ENCODE data around the gene SH3D19.
"Not testable (repeated sequence)": the region's sequence is repeated elsewhere in the genome, so short reads cannot be mapped to it uniquely, and the experiment has no call there.

Gene SH3D19

DNA sequence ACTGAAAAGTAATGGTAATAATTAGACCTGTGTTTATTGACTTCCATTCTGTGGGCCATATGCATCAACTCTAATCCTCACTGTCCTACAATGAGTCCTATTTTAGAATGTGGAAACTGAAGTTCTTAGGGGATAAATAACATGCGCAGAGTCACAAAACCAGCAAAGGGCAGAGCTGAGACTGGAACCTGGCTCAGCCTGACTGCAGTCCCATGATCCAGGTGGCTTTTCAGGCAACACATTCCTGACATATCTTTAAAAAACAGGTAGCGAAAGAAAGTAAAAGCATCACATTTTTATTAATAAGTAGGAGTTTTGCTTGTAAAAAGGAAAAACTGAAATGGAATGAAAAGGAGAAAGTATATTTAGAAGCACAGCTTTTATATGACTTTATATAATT is 83.1 kb downstream of the SH3D19 start:
- H3K4me1 ChIP-seq (ENCODE audit: insufficient read depth, low read length): no peaks in the 10 kb centered on the region
- H4K20me1 ChIP-seq (ENCODE audit: insufficient read depth, low read length): no peaks in the 10 kb centered on the region
- H3K27ac ChIP-seq (ENCODE audit: low read length): no peak overlapping the region
- no peak overlapping the region for H3K4me3 ChIP-seq (ENCODE audit: low read depth in 1 of 2, low read length in 2 of 2)
- no peaks in the 10 kb centered on the region for H3K9me3 ChIP-seq (ENCODE audit: insufficient read depth, low read length, severe bottlenecking)
- no peaks in the 10 kb centered on the region for H3K36me3 ChIP-seq (ENCODE audit: insufficient read depth, low read length)
- no peaks in the 10 kb centered on the region for H3K79me2 ChIP-seq (ENCODE audit: insufficient read depth, low read length)
- no peaks in the 10 kb centered on the region for H3K27me3 ChIP-seq (ENCODE audit: insufficient read depth, low read length, poor library complexity)
- TF ChIP-seq, protein P1, sequence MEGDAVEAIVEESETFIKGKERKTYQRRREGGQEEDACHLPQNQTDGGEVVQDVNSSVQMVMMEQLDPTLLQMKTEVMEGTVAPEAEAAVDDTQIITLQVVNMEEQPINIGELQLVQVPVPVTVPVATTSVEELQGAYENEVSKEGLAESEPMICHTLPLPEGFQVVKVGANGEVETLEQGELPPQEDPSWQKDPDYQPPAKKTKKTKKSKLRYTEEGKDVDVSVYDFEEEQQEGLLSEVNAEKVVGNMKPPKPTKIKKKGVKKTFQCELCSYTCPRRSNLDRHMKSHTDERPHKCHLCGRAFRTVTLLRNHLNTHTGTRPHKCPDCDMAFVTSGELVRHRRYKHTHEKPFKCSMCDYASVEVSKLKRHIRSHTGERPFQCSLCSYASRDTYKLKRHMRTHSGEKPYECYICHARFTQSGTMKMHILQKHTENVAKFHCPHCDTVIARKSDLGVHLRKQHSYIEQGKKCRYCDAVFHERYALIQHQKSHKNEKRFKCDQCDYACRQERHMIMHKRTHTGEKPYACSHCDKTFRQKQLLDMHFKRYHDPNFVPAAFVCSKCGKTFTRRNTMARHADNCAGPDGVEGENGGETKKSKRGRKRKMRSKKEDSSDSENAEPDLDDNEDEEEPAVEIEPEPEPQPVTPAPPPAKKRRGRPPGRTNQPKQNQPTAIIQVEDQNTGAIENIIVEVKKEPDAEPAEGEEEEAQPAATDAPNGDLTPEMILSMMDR (IDR thresholded peaks at IDR 0.05; ENCODE audit: borderline replicate concordance, extremely low read depth, low read length, poor library complexity, severe bottlenecking): no peak
- TF ChIP-seq EZH2 (IDR thresholded peaks at IDR 0.05; ENCODE audit: borderline replicate concordance, low read depth, low read length, severe bottlenecking): no peak
- no peak for DNase-seq
- no peak overlapping the region for H2AFZ ChIP-seq (ENCODE audit: low read depth, low read length)
- H3K9ac ChIP-seq (ENCODE audit: low read depth, low read length): no peak overlapping the region
- no peak for ATAC-seq (ENCODE audit: insufficient read depth, low read depth)
- H3K4me2 ChIP-seq (ENCODE audit: insufficient read depth, low read length): no peak overlapping the region

DNA sequence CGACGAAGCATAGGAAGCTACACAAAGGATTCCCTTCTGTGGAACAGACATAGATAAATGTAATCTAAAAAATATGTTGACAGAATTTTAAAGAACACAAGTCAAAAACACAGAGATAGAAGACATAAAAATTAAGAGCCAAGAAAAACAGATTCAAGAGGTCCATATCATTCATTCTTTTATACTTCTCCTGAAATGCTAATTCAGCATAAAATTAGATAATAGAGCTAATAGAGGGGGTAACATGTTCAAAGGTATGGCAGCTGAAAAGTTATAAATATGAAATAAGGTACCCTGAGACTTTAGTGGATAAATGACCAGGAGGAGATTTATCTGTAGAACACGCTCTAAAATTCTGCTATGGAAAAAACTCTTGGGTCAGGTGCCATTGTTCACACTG is 85.8 kb downstream of the SH3D19 start:
- H3K79me2 ChIP-seq (ENCODE audit: insufficient read depth, low read length): no peaks in the 10 kb centered on the region
- DNase-seq (no peak), ATAC-seq (ENCODE audit: insufficient read depth, low read depth) (no peak)
- H3K27me3 ChIP-seq (ENCODE audit: insufficient read depth, low read length, poor library complexity): no peaks in the 10 kb centered on the region
- H3K4me3 ChIP-seq (ENCODE audit: low read depth in 1 of 2, low read length in 2 of 2): no peak overlapping the region
- no peak overlapping the region for H3K4me2 ChIP-seq (ENCODE audit: insufficient read depth, low read length)
- H3K9ac ChIP-seq (ENCODE audit: low read depth, low read length): no peak overlapping the region
- H3K4me1 ChIP-seq (ENCODE audit: insufficient read depth, low read length): no peaks in the 10 kb centered on the region
- no peaks in the 10 kb centered on the region for H3K36me3 ChIP-seq (ENCODE audit: insufficient read depth, low read length)
- no peak overlapping the region for H2AFZ ChIP-seq (ENCODE audit: low read depth, low read length)
- no peaks in the 10 kb centered on the region for H3K9me3 ChIP-seq (ENCODE audit: insufficient read depth, low read length, severe bottlenecking)
- no peaks in the 10 kb centered on the region for H4K20me1 ChIP-seq (ENCODE audit: insufficient read depth, low read length)
- H3K27ac ChIP-seq (ENCODE audit: low read length): no peak overlapping the region
- TF ChIP-seq EZH2 (IDR thresholded peaks at IDR 0.05; ENCODE audit: borderline replicate concordance, low read depth, low read length, severe bottlenecking): no peak
- TF ChIP-seq, protein P1 (IDR thresholded peaks at IDR 0.05; ENCODE audit: borderline replicate concordance, extremely low read depth, low read length, poor library complexity, severe bottlenecking): no peak

DNA sequence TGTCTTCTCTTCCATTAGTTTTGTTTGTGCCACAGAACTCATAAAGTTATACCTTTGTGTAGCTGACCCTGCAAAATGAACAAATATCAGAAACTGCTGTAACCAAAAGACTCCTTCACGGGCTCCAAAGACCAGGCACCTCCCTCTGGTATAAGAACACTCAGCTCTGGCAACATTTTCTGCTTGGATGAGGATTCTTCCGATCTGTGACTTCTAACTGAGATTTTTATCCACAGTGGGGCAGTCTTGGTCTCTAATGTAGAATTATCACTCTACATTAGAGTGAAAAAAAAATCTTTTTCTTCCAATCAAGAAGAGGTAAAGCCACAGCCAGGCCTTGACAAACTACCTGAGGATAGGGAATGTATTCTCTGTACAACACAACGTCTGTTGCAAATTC is 86.9 kb downstream of the SH3D19 start:
- no peaks in the 10 kb centered on the region for H3K27me3 ChIP-seq (ENCODE audit: insufficient read depth, low read length, poor library complexity)
- DNase-seq: no peak
- no peak for ATAC-seq (ENCODE audit: insufficient read depth, low read depth)
- H2AFZ ChIP-seq (ENCODE audit: low read depth, low read length): no peak overlapping the region
- H3K36me3 ChIP-seq (ENCODE audit: insufficient read depth, low read length): no peaks in the 10 kb centered on the region
- no peak overlapping the region for H3K27ac ChIP-seq (ENCODE audit: low read length)
- no peaks in the 10 kb centered on the region for H3K79me2 ChIP-seq (ENCODE audit: insufficient read depth, low read length)
- TF ChIP-seq, protein P1 (IDR thresholded peaks at IDR 0.05; ENCODE audit: borderline replicate concordance, extremely low read depth, low read length, poor library complexity, severe bottlenecking): no peak
- TF ChIP-seq EZH2 (IDR thresholded peaks at IDR 0.05; ENCODE audit: borderline replicate concordance, low read depth, low read length, severe bottlenecking): no peak
- H3K9ac ChIP-seq (ENCODE audit: low read depth, low read length): no peak overlapping the region
- H3K4me1 ChIP-seq (ENCODE audit: insufficient read depth, low read length): no peaks in the 10 kb centered on the region
- no peak overlapping the region for H3K4me2 ChIP-seq (ENCODE audit: insufficient read depth, low read length)
- H4K20me1 ChIP-seq (ENCODE audit: insufficient read depth, low read length): no peaks in the 10 kb centered on the region
- no peak overlapping the region for H3K4me3 ChIP-seq (ENCODE audit: low read depth in 1 of 2, low read length in 2 of 2)
- no peaks in the 10 kb centered on the region for H3K9me3 ChIP-seq (ENCODE audit: insufficient read depth, low read length, severe bottlenecking)

DNA sequence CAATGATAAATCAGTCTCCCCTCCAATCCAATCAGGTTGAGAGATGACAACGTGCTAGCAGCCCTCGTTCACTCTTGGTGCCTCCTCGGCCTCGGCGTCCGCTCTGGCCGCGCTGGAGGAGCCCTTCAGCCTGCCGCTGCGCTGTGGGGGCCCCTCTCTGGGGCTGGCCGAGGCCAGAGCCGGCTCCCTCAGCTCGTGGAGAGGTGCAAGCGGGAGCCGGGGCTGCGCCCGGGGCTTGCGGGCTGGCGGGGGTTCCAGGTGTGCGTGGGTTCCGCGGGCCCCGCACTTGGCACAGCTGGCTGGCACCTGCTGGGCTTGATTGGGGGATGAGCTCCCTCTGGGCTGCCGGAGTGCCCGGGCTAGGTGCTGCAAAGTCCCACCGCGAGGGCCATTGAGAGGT is 89.4 kb downstream of the SH3D19 start:
- TF ChIP-seq EZH2 (IDR thresholded peaks at IDR 0.05; ENCODE audit: borderline replicate concordance, low read depth, low read length, severe bottlenecking): no peak
- TF ChIP-seq, protein P1 (IDR thresholded peaks at IDR 0.05; ENCODE audit: borderline replicate concordance, extremely low read depth, low read length, poor library complexity, severe bottlenecking): no peak
- H3K9me3 ChIP-seq (ENCODE audit: insufficient read depth, low read length, severe bottlenecking): no peaks in the 10 kb centered on the region
- no peak overlapping the region for H3K9ac ChIP-seq (ENCODE audit: low read depth, low read length)
- H3K79me2 ChIP-seq (ENCODE audit: insufficient read depth, low read length): no peaks in the 10 kb centered on the region
- H4K20me1 ChIP-seq (ENCODE audit: insufficient read depth, low read length): no peaks in the 10 kb centered on the region
- H3K4me1 ChIP-seq (ENCODE audit: insufficient read depth, low read length): no peaks in the 10 kb centered on the region
- H3K4me3 ChIP-seq (ENCODE audit: low read depth in 1 of 2, low read length in 2 of 2): no peak overlapping the region
- H3K36me3 ChIP-seq (ENCODE audit: insufficient read depth, low read length): no peaks in the 10 kb centered on the region
- H2AFZ ChIP-seq (ENCODE audit: low read depth, low read length): no peak overlapping the region
- no peak for ATAC-seq (ENCODE audit: insufficient read depth, low read depth)
- no peaks in the 10 kb centered on the region for H3K27me3 ChIP-seq (ENCODE audit: insufficient read depth, low read length, poor library complexity)
- no peak overlapping the region for H3K27ac ChIP-seq (ENCODE audit: low read length)
- no peak overlapping the region for H3K4me2 ChIP-seq (ENCODE audit: insufficient read depth, low read length)
- DNase-seq: no peak

DNA sequence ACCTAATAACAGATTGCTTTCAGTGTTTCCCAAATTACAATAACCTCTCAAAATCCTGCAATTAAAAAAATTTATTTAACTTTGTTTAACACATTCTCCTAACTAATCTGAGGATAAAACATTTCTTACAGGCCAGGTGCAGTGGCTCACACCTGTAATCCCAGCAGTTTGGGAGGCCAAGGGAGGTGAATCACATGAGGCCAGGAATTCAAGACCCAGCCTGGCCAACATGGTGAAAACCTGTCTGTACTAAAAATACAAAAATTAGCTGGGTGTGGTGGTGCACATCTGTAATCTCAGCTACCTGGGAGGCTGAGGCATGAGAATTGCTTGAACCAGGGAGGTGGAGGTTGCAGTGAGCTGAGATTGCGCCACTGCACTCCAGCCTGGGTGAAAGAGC is 90.0 kb downstream of the SH3D19 start:
- not testable (repeated sequence) for H3K4me1 ChIP-seq (ENCODE audit: insufficient read depth, low read length); H3K9ac ChIP-seq (ENCODE audit: low read depth, low read length); H3K9me3 ChIP-seq (ENCODE audit: insufficient read depth, low read length, severe bottlenecking); H3K36me3 ChIP-seq (ENCODE audit: insufficient read depth, low read length); H3K27me3 ChIP-seq (ENCODE audit: insufficient read depth, low read length, poor library complexity); H3K4me2 ChIP-seq (ENCODE audit: insufficient read depth, low read length); DNase-seq; H4K20me1 ChIP-seq (ENCODE audit: insufficient read depth, low read length); ATAC-seq (ENCODE audit: insufficient read depth, low read depth); H3K4me3 ChIP-seq (ENCODE audit: low read depth in 1 of 2, low read length in 2 of 2); H2AFZ ChIP-seq (ENCODE audit: low read depth, low read length); H3K79me2 ChIP-seq (ENCODE audit: insufficient read depth, low read length); H3K27ac ChIP-seq (ENCODE audit: low read length)
